ENCODE results near the gene TNK2.

The TNK2 gene

DNA sequence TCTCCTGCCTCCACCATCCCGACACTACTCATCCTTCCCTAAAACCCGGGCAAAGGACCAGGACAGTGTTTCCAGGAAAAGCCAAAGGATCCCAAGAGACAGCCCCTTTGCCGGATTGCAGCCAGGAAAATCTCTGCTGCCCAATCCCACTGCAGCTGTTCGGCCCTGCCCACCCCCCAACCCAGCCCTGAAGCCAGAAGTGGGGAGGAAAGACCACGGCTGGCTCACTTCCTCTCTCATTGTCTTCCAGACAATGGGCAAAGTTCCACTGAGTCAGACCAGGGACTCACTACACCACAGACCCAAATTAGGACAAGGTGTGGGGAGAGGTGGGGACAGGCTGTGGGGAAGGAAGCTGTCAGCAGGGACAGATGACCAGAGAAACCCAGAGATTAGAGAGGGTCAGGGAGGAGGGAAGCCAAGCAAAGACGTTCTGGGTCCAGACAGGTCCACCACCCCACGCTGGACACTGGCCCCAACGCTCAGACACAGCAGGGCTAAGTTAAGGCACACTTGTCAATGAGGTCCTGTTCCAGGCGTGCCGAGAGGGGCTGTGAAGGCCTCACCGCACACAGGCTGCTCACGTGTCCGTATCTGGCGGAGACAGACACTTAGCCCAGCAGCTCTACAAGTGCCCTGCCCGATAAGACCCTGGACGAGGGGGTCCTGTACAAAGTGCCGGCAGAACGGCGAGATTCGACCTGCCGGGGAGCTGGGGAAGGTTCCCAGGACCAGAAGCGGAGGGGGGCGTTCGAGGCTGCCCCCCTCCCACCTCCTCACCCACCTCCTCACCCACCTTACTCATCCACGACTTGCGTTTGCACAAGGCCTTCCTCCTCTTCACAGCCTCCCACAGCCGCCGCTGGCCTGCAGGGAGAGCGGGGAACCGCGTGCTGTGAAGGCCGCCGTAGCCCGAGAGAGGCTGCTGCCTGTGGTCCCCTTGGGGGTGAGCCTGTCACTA lies 21.9 kb downstream of the TNK2 start:
- in situ Hi-C loops (cut with HindIII; ENCODE audit: low sequenced_read_pairs): no loop called here

DNA sequence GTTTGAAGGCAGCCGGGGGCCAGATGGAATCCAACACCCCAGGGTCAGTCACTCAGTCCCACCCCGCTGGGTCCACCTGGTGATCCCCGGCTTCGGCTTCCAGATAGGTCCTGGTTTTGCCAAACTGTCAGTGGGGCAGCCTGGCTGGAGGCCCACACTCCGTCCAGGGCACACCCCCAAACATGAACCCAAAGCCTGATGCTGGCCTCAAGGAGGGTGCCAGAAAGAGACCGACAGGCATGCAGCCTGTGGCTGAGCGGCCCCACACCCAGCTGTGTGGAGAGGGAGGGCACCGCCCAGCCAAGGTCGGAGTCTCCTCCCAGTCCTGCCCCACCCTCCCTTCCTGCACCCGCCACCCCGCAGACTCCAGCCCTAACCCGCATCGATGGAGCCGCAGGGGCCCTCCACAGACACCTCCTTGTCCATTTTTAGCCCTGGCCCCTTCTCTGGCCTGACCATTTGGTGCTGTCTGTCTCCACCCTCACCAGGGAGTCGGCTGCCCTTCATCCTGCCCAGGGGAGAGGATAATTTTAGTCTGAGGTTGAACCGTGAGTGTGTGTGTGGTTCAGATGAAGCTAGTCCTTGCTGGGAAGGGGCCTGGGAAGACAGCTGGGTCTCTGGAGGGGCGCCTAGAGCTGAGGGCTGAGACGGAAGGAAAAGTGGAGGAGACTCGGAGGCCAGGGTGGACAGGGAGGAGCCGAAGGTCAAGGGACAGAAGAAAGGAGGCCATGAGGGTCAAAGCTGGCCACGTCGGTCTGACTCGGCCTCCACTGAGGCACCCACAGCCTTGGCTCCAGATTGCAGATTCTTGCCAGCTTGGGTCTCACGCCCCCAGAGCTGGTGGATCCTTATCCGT lies 23.1 kb downstream of the TNK2 start:
- in situ Hi-C loops (cut with HindIII; ENCODE audit: low sequenced_read_pairs): no loop called here

DNA sequence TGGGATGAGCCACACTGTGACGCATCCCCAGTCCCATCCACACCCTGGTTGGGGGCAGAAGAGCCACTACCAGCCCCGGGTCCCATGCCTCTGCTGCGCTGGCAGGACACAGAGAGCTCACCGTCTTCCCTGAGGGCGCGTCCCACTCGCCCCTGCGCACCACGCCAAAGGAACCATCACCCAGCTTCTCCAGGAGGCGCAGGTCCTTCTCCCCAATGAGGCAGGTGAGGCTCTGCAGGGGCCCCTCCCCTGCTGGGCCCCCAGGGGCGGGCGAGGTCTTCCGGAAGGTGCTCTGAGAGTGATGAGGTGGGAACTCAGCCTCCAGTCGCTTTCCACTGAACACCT lies 23.7 kb downstream of the TNK2 start:
- in situ Hi-C loops (cut with HindIII; ENCODE audit: low sequenced_read_pairs): no loop called here

DNA sequence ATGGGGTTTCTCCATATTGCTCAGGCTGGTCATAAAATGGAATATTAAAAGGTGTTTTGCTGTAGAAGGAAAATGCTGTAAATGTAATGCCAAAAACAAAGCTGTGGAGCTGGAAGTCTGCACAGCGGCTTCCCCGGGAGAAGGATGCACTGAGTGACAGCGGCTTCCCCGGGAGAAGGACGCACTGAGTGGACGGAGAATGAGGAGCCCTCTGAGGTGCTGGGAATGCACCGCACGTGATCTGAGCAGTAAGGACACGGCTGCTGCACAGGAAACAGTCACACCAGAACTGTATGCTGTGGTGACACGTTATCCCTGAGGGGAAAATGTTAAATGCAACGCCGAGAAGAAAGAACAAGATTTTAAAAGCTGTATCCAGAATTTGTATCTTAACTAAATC lies 24.6 kb downstream of the TNK2 start:
- in situ Hi-C loops (cut with HindIII; ENCODE audit: low sequenced_read_pairs): no loop called here

DNA sequence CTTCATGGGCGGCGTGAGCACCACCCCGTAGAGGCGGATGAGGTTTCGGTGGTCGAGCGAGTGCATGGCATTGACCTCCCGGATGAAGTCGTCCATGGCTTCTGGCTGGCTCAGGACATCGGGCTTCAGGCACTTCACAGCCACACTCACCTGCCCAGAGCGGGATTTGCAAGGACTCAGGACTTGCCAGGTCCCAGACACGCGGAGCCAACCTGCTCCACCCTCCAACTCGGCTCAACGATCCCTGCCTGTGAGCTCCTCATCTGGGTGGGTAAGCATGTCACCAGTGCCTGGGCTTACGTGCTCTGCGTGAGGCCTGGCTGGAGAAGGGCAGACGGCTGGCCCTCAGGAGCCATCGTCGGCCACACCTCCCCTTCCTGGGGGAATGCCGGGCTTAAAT lies 25.2 kb downstream of the TNK2 start:
- in situ Hi-C loops (cut with HindIII; ENCODE audit: low sequenced_read_pairs): no loop called here

DNA sequence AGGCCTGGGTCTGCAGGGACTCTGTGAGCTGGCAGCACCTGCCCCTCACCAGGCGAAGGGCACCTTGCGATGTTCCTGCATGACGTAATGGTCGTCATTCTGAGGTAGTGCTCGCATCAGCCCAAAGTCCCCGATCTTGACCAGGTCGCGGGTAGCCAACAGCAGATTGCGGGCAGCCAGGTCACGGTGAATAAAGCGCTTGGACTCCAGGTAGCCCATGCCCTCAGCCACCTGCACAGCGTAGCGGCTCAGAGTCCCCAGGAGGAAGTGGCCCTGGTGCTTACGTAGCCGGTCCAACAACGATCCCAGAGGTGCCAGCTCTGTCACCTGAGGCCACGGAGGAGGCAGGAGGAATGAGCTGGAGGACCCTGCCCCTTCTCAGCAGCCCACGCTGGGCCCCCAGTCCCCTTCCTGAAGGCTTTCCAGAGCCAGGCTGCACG lies 26.3 kb downstream of the TNK2 start:
- in situ Hi-C loops (cut with HindIII; ENCODE audit: low sequenced_read_pairs): no loop called here

DNA sequence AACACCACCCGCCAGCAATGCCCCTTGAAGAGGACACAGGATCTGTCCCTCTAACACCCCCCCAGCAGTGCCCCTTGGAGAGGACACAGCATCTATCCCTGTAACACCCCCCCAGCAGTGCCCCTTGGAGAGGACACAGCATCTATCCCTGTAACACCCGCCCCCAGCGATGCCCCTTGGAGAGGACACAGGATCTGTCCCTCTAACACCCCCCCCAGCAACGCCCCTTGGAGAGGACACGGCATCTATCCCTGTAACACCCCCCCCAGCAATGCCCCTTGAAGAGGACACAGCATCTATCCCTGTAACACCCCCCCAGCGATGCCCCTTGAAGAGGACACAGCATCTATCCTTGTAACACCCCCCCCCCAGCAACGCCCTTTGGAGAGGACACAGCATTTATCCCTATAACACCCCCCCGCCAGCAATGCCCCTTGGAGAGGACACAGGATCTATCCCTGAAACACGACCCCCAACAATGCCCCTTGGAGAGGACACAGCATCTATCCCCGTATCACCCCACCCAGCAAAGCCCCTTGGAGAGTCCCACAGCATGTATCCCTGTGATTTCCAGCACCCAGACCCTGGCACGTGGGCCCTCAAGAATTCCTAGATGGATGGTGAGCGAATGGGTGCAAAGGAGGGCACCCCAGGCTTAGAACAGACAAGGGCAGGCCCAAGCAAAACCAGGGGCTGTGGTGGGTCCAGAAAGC lies 26.9 kb downstream of the TNK2 start:
- in situ Hi-C loops (cut with HindIII; ENCODE audit: low sequenced_read_pairs): no loop called here

DNA sequence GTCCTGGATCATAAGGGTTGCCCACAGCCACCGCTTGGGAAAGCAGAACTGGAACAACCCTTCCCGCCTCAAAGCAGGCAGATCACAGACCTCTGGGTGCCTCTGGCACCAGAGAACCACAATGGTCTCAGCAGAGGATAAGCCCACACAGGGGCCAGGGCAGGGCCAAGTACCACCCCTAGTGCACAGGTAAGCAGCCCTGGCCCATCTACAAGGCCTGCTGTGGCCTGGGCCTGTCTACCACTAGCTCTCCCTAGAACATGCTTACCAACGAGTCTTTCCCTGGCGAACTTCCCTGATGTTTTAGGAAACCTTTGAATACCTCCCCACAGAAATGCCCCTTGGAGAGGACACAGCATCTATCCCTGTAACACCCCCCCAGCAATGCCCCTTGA lies 28.3 kb downstream of the TNK2 start:
- in situ Hi-C loops (cut with HindIII; ENCODE audit: low sequenced_read_pairs): no loop called here

DNA sequence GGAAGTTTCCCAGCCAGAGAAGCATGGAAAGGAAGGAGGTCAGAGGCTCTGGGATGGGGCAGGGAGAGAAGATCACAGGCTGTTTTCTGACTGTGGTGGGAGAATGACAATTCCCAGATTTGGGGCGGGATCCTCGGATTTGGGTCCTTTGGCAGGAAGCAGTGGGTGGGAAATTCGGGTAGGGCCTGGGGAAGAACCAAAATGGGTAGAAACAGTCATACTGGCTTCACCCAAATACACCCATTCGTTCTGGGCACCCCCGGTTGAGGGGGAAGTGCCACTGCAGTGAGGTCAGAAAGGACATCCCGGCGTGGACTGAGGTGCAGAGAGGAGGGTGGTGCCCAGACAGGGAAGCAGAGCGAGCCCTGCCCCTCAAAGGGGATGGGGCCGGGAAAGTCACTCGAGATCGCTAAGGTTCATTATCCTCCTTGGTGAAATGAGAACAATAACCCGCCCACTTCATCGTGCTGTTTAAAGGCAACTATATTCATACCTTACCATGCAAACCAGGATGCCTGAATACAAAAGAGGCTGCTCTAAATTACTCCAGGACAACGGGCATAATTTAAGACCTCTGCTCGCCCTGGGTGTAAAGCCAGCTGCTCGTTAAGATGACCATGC lies 28.8 kb downstream of the TNK2 start:
- in situ Hi-C loops (cut with HindIII; ENCODE audit: low sequenced_read_pairs): no loop called here

DNA sequence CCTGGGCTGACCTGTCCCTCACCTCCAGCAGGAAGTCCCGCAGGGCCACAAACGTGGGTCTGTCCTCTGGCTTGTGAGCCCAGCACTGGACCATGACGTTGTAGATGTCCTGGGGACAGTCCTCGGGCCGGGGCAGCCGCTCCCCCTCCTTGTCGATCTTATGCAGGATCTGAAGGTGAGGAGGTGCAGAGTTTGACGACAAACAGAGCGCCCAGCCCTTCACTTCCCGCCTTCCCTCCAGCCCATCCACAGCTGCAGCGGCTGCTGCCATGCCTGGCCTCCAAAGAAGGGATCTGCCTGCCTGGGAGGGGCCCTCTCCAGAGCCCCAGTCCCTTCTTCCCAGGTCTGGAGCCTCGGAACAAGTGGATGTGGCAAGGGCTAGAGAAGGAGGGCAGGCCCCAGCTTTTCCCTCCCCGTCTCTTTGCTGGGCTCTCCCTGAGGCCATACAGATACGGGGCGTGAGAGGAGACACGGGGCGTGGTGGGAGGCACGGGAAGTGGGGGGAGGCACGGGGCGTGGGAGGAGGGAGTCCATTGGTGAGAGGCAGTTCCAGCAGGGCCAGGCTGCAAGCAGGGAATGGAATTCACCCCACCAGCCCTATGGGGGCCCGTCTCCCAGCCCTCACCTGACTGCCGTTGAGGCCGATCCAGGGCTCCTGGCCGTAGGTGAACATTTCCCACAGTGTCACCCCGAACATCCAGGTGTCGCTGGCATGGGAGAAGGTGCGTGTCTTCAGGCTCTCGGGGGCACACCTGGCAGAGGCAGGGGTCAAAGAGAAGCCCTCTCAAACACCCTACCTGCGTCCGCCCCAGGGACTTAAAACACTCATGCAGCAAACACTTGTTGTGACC lies 29.7 kb downstream of the TNK2 start:
- in situ Hi-C loops (cut with HindIII; ENCODE audit: low sequenced_read_pairs): no loop called here

DNA sequence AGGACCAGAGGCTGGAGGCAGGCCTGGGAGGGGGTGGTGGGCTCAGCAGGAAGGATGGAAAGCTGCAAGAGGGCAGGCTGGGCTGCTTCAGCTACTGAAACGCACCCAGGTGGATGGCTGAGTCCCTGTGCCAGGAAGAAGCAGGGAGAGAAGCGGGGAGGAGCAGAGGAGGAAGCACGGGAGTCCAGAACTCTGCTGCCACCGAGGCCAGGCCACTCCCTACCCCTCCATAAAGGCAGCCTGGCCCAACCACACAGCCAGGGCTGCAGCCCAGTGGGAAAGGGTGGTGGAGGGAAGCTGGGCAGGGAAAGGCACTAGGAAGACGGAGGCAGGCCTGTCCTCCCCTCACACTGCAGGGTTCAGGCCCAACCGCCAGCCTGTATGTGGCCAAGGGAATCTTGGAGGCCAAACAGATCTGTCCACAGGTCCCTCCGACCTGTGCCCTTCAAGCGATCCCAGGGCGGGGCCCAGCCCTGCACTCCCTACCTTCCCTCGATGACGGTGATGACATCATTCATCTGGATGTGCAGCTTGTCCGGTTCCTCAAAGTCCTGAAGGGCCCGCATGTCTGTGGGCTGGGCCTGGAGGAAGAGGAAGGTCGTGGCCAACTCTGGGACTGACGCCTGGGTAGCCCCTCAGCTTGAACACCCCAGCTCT lies 30.5 kb downstream of the TNK2 start:
- in situ Hi-C loops (cut with HindIII; ENCODE audit: low sequenced_read_pairs): no loop called here

DNA sequence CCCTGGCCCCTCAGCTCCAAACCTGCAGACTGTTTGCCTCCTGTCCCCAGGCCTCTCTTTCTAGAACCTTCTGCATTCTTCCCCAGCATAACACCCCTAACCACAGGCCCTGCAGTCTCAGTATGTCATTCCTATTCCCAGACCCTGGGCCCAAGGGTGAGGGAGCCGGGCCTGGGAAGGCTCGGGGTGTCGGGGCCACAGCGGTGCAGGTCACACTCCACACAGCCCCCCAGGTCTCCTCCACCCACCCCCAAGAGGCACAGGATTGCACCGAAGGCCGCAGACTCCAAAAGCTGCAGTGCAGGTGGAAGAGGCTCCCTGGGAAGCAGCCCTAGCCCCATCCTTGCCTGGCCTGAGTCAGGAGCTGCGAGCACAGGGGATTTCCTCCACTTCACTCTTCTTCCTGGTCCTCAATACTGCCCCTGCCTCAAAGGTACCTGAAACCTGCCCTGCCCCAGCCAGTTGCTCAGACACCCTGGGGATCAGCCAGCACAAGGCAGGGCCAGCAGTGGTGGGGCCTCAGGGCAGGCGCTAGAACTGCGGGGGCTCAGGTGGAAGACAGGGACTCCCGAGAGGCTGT lies 31.1 kb downstream of the TNK2 start:
- in situ Hi-C loops (cut with HindIII; ENCODE audit: low sequenced_read_pairs): no loop called here

DNA sequence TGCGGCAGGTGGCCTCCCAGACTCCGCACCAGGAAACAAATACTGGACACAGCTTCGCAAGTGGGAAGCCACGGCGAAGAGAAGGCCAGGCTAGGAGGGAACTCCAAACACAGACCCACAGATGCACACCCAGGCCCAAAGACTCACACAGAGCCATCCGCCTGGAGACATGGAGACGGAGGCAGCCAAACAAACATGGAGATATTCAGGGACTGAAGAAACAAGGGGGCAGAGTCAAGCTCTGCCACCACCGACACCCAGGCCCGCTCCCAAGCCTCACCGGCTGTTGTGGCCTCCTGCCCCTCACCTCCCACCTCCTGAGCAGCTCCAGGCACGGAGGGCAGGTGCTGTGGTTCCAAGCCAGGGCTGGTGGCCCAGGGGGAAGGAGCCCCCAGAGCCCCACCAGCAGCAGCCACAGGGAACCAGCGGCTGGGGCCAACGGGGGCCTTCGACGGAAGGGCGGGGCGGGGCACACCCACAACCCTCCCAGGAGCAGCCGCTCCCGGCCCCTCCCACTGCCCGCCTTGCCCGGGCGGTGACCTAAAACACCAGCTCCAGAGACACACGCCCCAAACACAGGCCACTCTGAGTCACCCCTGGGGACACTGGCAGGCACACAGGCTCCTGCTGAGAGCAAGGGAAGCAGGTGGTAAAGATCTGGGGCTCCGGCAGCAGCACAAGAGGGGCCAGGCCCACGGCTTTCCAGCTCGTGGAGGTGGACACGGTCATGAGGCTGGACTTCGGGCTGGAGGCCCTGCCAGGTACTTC lies 31.9 kb downstream of the TNK2 start:
- in situ Hi-C loops (cut with HindIII; ENCODE audit: low sequenced_read_pairs): no loop called here

DNA sequence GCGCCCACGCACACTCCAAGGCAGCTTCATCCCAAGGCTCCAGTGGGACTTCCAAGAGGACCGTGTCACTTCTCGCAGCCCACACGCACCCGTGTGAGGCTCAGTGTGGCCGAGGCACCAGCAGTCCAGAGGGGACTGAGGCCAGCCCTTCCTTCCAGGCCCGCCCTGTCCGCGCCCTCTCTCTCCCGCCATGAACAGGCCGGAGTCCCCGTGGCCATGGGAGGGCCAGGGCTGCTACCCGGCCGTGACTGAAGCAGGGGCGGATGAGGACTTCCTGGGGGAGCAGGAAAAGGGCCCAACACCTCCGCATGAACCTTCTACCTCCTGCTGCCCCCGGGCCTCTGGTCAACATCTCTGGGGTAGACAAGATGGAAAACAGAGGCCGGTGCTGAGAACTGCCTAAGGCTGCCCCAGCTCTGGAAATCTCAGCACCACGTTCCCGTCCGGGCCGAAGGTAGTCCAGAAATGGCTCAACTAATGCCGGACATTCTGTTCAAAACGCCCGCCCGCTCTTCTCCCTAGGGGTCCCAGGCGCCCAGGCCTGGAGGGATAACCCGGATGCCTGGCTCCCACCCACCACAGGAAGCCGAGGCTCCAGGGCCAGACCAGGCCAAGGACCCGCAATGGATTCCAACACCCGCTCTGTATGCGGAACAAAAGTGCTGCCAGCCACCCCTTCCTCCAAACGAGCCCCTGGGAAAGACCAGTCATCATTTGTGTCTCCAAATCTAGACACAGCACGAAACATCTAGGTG lies 32.7 kb downstream of the TNK2 start:
- in situ Hi-C loops (cut with HindIII; ENCODE audit: low sequenced_read_pairs): no loop called here

DNA sequence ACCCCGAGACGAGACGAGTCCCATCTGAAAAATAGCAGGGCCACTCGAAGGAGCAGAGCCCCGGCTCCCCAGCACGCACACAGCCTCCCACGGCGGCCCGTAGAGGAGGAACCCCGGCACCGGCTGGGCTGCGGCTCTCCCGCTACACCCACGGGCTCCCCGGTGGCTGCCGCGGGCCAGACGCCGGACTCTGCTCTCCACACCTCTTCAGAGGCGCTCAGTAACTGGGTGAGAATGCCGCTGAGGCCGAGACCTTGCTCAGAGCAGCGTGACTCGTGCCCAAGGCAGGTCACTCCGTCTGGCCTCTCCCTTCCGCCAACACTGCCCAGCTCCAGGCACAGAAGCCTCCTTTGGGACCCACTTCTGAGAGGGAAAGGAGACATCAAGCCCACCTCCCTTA lies 34.4 kb downstream of the TNK2 start:
- in situ Hi-C loops (cut with HindIII; ENCODE audit: low sequenced_read_pairs): loop anchor here (5.0 kb wide), 1 partner anchor 48 kb away; no protein-coding TSS in a partner anchor

DNA sequence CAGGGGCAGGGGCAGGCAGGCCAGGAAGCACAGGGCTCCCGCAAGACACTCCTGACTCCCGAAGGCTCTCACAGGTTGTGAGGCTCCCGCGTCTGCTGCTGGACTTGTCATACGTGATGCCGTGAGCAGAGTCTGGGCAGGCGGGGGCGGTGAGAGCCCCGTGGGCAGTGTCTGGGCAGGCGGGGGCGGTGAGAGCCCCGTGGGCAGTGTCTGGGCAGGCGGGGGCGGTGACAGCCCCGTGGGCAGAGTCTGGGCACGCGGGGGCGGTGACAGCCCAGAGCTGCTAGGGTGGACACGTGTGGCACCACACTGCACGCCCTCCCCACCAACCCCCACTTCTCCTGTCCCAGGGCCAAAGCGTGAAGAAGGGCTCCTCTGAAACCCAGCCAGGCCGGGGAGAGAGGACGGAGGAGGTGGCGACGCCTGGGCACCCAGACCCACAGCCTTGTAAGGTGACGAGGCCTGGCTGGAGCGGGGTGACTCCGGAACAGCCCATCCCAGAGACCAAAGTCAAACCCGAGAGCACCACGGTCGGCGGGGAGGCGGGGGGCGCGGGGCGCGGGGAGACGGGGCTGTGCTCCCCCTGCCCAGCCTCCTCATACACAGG lies 35.0 kb downstream of the TNK2 start:
- in situ Hi-C loops (cut with HindIII; ENCODE audit: low sequenced_read_pairs): loop anchor here (5.0 kb wide), 1 partner anchor 49 kb away; no protein-coding TSS in a partner anchor

DNA sequence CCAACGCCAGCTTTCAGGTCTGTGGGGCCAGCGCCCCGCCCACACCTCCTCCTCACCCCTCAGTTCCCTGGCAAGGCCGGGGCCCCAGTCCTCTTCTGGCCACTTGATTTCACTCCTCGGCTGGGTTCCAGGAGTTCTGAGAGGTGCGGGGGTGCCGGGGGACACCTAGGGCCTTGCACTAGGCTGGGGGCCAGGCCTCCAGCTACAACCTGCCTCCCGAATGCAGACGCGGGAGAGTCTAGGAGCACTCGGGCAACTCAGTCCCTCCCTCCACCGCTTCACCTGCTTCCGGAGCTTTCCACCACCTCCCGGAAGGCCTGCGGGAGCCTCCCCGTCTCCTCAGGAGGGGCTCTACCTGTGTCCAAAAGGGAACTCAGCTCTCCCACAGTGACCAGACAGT lies 35.6 kb downstream of the TNK2 start:
- in situ Hi-C loops (cut with HindIII; ENCODE audit: low sequenced_read_pairs): loop anchor here (5.0 kb wide), 1 partner anchor 50 kb away; no protein-coding TSS in a partner anchor

All from endothelial cell of hepatic sinusoid (primary cell).